ENCODE data around the gene CACNB2. TPM values are rescaled to one million over a fixed set of nuclear protein-coding genes. Genes with fewer than 3 reads are reported as not detected.

The CACNB2 gene
- total RNA-seq, 4 donors from 2014 or later, result 0.16 to 2.4 (median 1.8) TPM

DNA sequence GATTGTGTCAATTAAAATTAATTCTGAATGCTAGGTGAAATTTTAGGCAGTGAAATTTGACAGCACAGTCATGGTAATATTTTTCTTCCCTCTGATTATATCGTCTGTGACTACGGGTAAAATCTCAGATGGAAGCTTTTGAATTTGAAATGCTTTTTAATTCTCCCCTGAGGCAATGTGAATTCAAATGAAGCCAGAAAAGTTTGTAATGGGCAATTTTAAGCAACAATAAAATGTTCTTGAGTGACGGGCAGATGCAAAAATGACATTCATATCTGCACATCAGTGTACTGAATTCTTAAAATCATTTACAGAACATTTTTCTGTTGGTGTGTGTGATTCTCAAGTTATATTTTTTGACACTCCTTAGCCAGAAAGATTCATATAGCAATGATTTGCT lies 376.6 kb downstream of the CACNB2 start:
- TF ChIP-seq, protein P1, sequence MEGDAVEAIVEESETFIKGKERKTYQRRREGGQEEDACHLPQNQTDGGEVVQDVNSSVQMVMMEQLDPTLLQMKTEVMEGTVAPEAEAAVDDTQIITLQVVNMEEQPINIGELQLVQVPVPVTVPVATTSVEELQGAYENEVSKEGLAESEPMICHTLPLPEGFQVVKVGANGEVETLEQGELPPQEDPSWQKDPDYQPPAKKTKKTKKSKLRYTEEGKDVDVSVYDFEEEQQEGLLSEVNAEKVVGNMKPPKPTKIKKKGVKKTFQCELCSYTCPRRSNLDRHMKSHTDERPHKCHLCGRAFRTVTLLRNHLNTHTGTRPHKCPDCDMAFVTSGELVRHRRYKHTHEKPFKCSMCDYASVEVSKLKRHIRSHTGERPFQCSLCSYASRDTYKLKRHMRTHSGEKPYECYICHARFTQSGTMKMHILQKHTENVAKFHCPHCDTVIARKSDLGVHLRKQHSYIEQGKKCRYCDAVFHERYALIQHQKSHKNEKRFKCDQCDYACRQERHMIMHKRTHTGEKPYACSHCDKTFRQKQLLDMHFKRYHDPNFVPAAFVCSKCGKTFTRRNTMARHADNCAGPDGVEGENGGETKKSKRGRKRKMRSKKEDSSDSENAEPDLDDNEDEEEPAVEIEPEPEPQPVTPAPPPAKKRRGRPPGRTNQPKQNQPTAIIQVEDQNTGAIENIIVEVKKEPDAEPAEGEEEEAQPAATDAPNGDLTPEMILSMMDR (IDR thresholded peaks at IDR 0.05; ENCODE audit: low read depth), result no peak

- TF ChIP-seq, protein P1 (IDR thresholded peaks at IDR 0.05; ENCODE audit: low read depth), result no peak
Measured at GRCh38 chr10:18523025-18523424, 382.8 kb downstream of the CACNB2 start.

GRCh38 chr10:18523858-18524257 lies 383.6 kb downstream of the CACNB2 start:
- TF ChIP-seq, protein P1 (IDR thresholded peaks at IDR 0.05; ENCODE audit: low read depth), result no peak

GRCh38 chr10:18527687-18528086 lies 387.5 kb downstream of the CACNB2 start:
- TF ChIP-seq, protein P1 (IDR thresholded peaks at IDR 0.05; ENCODE audit: low read depth), result no peak

DNA sequence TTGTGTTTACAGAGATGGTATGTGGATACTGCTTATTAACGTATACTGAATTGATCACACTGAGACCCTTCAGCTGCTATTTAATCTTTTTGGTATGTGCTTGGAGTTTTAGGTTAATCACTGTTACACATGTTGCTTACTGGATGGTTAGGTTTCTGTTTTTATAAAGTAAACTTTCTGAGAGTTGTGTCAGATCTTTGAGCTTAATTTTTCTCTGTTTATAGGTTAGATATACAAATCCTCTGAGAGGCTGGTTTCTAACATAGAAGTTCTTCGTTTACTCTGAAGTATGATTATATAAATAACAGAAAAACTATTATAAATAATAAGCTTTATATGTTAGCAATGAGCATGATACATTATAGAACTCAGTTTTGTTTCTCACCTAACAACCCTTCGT lies 388.1 kb downstream of the CACNB2 start:
- TF ChIP-seq, protein P1 (IDR thresholded peaks at IDR 0.05; ENCODE audit: low read depth), result no peak

DNA sequence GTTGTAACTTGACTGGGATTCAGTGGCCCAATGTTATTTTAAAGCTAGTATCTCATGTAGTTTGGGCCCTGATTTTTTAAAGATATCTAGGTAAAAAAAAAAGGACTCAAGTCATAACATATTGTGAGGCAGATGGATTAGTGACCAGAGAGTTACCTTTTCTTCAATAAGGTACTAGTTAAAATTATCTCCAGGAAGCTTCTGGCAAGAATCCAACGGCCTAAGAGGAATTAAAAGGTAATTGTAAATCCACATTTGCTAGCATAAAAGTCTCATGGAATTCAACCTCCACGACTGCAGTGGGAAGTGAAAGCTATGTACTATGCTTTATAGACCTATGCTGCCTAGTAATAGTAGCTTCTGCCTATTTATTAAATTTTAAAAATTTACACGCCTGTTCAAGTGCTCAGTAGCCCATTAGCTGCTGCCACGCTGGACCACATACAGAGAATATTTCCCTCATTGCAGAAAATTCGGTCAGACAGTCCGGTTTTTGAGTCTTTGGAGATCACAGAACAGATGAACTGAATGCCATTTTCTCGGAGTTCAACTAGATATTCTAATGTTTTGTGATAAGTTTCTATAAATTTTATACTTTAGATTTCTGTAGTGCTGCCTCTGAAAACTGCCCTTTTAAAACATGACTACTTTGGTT lies 392.8 kb downstream of the CACNB2 start:
- TF ChIP-seq, protein P1 (IDR thresholded peaks at IDR 0.05; ENCODE audit: low read depth), result no peak

DNA sequence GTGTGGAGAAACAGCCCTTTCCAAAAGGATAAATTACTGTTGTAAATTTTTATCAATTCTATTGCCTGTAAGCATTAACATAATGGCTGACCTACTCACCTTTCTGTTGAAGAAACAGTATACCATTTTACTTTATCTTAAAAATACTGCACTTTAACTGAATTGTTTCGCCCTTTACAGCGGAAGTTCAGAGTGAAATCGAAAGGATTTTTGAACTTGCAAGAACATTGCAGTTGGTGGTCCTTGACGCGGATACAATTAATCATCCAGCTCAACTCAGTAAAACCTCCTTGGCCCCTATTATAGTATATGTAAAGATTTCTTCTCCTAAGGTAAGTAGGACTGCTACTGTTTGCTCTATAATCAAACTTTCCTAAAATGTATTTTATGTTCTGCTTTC lies 393.7 kb downstream of the CACNB2 start:
- TF ChIP-seq, protein P1 (IDR thresholded peaks at IDR 0.05; ENCODE audit: low read depth), result no peak

All from subcutaneous adipose tissue (tissue), 4 donors.